Skin of body (tissue), 2 donors: ENCODE data around the gene CAPRIN1. TPM values are rescaled to one million over a fixed set of nuclear protein-coding genes. Genes with fewer than 3 reads are reported as not detected.
"Not testable (repeated sequence)": the region's sequence is repeated elsewhere in the genome, so short reads cannot be mapped to it uniquely, and the experiment has no call there.

Experiments
- DNase-seq: peaks from one replicate; lab custom pipeline; 2025; lab: John Stamatoyannopoulos, UW
- total RNA-seq: library from RNA; depleted of rRNA; stranded (reverse); fragments of >200 nt; gene quantifications from one replicate; pipeline ENCODE4 v1.2.3, GENCODE V29; 2014

Gene CAPRIN1
- total RNA-seq, 1 donor from 2014 or later: 162 TPM

DNA sequence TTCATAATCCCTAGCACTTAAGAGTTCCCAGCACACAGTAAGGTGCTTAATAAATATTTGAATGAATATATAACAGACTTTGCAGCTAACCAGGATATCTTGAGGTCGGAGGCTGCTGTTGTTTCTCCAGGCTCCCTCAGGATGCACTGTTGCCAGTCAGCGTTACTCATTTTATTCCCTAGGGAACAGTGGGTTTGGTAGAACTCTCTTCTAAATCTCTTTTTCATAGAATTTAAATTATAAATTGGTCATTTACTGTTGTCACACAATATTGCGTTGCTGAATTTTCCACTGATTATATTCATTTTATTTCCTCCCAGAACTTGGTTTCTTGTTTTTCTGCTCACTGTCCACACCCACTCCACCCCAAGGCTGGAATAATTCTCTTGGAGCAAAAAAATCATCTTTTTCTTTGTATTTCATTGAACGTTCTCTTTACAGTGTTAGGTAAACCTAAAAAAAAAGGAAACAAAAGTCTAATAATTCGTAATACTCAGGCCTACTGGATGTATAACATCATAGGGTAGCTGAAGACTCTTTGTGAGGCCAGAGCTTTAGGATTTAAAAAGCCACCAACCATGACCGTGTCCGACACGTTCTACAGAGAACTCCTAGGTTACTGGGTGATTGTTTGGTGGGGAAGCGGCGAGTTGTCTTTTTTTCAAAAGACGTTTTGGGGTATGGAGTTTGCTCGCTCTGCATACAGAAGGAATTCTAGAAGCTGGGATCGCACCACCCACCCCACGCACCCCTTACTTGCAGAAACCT lies 766 bp upstream of the CAPRIN1 start:
- no peak for DNase-seq

DNA sequence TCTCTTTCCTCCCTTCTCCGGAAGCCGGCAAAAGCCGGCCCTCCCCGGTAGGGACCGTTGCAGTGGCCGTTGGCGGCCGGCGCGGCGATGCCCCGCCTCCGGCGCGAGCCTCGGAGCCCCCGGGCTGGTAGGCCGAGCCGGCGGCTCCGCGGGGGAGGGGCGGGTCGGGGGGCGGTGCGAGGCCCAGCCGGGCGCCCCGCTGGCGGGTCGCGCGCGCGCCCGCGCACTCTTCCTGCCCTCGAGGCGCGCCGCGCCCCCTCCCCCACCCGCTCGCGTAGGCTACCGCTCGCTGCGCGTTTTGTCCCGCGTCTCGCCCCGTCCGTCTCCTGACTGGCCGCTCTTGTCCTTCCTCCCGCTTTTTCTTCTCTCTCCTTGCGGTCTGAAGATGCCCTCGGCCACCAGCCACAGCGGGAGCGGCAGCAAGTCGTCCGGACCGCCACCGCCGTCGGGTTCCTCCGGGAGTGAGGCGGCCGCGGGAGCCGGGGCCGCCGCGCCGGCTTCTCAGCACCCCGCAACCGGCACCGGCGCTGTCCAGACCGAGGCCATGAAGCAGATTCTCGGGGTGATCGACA lies 591 bp downstream of the CAPRIN1 start:
- DNase-seq: peak; percentile 80

DNA sequence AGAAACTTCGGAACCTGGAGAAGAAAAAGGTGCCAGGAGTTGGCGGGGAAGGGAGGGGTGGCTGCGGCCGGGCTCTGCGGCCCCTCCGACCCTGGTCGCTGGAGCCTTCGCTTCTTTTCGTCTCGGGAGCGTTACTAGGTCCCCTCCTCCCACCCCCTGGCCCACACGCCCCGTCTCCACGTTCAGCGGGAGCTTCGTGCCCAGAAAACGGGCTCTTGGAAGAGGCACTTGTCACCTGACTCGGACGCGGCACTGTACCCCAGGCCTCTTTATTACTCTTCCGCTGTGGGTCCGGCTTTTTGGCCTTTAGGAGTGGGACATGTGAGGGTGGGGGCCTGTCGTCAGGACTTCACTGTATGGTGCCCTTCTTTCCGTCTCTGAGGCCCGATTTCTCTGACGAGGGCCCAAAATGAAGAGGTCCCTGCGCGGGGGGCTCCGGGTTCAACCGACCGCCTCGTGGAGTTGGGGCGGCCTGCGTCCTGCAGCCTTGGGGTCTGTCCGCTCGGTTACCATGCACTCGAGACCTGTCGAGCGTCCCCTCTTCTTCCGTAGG lies 1.2 kb downstream of the CAPRIN1 start:
- DNase-seq: no peak

DNA sequence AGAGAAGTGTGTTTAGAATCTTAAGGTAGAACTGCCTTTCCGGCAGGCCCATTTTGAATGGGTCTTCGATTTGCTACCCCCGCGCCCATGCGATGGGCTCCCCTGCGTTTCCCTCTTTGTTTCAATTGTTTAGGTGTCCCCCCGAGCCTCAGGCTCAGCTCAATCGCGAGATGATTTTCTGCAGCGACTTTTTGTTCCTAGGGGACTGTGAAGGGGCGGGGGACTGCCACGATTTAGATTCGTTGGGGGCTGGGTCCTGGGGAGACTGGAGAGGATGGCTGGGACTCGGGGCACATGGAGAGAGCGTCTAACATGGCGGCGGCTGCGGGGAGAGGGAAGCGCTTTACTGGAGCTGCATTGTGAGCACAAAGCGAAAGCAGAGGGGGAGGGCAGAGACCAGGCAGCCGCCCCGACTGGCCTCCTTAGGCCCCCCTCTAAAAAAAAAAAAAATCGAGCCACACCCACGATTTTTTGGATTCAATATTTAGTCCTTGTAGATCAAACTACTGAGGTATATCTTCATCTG lies 1.7 kb downstream of the CAPRIN1 start:
- DNase-seq: peak; percentile 77

DNA sequence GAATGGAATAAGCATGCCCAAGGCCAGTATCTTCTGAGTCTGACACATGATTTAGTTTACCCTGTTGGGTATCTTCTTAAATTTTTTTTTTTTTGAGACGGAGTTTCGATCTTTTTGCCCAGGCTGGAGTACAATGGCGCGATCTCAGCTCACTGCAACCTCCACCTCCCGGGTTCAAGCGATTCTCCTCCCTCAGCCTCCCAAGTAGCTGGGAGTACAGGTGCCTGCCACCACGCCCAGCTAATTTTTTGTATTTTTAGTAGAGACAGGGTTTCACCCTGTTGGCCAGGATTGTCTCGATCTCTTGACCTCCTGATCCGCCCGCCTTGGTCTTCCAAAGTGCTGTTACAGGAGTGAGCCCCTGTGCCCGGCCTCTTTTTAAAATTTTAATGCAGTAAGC lies 2.8 kb downstream of the CAPRIN1 start:
- DNase-seq: not testable (repeated sequence)

DNA sequence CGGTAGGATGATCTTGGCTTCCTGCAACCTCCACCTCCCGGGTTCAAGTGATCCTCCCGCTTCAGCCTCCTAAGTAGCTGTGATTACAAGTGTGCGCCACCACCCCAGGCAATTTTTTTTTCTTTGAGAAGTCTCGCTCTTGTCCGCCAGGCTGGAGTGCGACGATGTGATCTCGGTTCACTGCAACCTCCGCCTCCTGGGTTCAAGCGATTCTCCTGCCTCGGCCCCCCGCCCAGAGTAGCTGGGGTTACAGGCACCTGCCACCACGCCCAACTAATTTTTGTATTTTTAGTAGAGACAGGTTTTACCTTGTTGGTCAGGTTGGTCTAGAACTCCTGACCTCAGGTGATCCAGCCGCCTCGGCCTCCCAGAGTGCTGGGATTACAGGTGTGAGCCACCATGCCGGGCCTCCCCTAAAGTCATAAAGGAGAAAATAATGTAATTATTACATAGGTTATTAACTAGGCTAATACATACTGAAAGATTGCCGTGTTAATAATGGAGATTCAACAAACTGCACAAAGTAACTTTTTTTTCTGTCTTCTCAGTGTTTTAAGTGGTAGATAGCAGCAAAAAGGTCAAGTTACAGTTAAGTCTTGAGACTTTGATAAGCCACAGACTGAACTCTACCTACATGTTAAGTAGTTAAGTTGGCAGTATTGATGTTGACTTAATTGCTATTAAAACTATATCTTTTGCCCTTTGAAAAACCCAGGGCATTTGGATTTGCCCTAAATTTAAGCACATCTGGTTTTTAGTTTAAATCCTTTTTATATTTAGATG lies 3.9 kb downstream of the CAPRIN1 start:
- DNase-seq: no peak

DNA sequence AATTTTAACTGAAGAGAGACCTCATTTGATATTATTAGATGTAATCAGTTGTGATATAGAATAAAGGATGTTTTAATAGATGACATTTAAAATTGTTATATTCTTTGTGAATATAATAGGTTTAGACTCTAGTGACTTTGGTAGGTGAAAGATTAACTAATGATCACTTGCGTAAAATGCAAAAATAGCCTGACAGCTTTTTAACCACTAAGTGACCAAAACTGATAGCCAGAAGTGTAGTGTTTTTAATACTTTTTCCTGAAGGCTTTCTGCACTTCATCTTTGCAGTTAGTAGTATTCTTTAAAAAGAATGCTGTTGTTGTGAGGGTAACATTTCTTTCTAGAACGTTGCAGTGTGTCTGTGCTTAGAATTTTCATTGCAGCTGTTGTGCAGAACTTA lies 5.1 kb downstream of the CAPRIN1 start:
- DNase-seq: no peak

DNA sequence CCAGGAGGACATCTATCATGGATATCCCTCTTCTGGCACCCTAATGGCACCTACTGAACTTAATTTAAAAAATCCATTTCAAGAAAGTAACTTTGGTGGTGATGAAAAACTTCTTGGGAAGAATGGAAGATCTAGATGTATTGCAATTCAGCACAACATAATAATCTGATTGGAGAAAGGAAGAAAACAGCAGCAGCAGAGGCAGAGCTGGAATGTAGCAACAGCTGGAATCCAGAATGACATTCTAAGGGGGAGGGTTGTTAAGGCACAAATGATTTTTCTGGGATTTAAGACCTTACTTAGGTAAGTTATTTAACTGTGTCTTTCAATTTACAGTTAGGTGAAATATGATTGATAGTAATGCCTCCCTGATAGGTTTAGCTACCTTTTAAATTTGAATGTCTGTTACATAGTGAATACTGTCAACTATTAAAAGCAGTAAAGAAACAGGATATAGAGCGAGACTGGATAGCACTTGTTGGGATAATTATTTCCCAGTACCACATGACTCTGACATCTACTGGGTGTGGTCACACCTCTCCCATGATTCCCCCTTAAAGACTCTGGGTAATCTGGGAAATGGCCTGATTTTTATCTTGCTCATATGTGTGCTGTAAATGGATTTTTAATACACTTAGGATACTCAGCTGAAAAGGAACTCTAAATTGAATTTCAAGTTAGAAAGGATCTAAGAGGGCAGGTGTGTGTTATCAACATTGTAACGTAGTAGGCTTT lies 11.7 kb downstream of the CAPRIN1 start:
- DNase-seq: no peak

DNA sequence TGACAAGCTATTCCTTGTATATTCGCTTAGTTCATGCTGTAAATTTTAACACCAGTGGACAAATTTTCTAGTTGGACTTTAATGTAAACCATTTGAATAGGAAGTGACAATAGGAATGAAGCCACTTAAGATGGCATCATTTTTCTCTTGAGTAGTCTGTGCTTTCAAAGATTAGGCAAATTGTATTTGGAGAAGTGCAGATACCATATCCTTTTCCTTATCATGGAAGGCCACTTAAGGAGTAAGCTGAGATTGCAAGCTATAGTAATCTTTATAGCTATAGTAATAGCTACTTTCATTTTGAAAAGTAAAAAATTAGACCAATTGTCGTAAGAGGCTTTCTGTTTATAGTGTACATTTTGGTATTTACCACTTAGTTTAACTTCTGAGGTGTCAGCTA lies 12.8 kb downstream of the CAPRIN1 start:
- no peak for DNase-seq

DNA sequence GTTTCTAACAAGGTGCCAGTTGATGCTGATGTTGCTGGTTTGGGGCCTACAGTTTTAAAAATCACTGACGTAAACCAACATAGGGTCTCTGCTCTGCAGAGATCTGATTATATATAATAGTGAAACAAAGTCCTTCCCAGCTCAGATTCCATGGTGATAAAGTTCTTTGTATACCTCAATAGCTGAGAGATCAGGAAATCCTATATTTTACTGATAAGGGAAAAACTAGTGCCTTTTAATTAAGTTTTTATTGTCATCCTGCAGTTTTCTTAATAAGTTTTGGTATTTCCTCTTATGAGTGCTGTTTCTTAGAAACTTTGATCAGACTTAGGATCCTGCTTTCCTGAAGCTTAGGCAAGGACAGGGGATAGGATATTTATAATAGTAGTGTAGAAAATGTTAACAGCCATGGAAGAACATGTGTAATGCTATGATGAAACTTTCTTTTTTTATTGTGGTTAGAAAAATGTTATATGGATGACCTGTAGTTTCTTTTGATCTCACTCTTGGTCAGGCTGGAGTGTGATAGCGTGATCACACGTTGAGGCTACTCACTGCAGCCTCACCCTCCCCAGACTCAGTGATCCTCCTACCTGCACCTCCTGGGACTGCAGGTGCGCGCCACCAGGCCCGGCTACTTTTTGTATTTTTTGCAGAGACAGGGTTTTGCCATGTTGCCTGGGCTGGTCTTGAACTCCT lies 14.1 kb downstream of the CAPRIN1 start:
- no peak for DNase-seq

DNA sequence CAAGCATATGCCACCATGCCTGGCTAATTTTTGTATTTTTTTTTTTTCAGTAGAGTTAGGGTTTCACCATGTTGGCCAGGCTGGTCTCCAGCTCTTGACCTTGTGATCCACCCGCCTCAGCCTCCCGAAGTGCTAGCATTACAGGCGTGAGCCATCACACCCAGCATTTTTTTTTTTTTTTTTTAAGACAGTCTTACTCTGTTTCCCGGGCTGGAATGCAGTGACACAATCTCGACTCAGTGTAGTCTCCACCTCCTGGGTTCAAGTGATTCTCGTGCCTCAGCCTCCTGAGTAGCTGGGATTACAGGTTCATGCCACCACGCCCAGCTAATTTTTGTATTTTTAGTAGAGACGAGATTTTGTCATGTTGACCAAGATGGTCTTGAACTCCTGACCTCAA lies 15.2 kb downstream of the CAPRIN1 start:
- not testable (repeated sequence) for DNase-seq

DNA sequence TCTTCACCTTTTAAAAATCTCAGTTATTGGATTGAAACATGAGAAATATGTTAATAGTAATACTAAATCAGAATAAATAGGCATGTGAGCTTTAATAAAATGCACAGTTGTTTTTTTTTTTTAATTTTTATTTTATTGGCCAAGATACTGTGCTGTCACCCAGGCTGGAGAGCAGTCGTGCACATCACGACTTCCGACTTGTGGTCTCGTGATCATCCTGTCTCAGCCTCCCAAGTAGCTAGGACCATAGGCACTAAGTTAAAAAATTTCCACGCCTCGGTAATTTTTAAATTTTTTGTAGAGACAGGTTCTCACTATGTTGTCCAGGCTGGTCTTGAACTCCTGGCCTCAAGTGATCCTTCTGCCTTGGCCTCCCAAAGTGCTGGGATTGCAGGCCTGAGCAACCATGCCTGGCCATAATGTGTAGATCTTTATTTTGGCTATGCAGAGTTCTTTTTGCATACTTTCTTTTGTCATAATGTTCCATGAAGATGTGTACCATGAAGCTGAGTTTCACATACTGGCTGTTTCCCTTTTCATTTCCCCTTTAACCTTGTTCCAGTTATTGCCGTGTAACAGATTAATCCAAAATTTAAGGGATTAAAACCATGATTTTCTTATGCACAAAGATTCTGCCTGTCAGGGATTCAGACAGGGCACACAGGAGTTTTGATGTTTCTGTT lies 16.0 kb downstream of the CAPRIN1 start:
- DNase-seq: no peak

DNA sequence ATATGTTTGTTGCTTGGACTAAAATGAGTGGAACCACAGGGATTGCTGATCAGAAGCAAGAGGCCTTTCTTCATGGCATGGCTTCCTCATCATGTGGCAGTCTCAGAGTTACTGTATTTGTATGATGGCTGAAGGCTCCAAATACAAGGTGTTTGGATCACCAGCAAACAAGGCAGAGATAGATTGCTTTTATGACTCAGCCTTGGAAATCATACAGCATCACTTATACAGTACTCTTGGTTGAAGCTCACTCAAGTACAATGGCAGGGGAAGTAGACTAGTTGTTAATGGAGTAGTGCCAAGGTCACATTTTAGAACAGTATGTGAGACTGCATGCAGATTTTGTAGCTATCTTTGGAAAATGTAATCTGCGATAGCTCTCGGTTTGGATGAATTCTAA lies 16.6 kb downstream of the CAPRIN1 start:
- no peak for DNase-seq

DNA sequence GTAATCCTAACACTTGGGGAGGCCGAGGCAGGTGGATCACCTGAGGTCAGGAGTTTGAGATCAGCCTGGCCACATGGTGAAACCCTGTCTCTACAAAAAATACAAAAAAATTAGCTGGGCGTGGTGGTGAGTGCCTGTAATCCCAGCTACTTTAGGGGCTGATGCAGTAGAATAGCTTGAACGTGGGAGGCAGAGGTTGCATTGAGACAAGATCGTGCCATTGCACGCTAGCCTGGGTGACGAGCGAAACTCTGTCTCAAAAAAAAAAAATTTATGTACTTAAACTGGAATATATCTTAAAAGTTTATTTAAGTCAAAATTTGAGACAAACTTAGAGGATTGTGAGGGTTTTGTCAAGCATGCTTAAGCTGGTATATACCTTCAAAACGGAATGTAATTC lies 19.8 kb downstream of the CAPRIN1 start:
- DNase-seq: not testable (repeated sequence)

DNA sequence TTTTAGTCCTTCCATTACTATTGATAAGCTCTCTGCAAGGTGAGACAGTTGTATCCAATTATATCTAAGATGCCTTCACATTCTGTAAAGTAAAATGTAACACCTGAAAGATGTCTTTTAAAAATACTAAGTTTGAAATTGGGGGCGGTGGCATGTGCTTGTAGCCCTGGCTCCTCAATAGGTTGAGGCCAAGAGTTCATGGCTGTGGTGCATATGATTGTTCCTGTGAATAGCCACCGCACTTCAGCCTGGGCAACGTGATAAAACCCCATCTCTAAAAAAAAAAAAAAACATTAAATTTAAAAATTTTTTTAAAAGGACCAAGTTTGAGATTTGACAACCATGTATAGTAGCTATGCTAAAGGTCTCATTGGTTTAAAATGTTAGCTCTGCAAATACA lies 20.5 kb downstream of the CAPRIN1 start:
- no peak for DNase-seq

DNA sequence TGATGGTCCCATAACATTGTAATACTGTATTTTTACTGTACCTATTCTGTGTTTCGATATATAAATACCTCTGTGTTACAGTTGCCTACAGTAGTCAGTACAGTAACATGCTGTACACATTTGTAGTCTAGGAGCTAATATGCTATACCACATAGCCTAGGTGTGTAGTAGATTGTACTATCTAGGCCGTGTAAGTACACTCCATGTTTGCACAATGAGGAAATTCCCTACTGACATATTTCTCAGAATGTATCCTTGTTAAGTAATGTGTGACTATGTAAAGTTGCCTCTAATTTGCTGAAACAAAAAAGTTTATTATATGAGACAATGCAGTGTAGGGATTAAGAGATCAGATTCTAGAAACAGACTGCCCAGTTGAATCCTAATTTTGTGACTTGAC lies 21.3 kb downstream of the CAPRIN1 start:
- DNase-seq: no peak

DNA sequence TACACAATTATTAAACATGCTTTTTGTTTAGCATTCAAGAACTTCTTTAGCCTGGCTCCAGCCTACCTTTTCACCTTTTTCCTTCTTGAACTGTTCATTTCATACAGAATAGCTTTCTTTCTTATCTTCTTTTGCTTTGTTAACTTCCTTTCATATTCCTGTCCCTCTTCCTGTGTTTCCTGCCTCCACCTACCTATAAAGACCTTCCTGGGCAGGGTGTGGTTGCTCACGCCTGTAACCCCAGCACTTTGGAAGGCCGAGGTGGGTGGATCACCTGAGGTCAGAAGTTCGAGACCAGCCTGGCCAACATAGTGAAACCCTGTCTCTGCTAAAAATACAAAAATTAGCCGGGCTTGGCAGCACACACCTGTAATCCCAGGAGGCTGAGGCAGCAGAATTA lies 22.9 kb downstream of the CAPRIN1 start:
- no peak for DNase-seq

DNA sequence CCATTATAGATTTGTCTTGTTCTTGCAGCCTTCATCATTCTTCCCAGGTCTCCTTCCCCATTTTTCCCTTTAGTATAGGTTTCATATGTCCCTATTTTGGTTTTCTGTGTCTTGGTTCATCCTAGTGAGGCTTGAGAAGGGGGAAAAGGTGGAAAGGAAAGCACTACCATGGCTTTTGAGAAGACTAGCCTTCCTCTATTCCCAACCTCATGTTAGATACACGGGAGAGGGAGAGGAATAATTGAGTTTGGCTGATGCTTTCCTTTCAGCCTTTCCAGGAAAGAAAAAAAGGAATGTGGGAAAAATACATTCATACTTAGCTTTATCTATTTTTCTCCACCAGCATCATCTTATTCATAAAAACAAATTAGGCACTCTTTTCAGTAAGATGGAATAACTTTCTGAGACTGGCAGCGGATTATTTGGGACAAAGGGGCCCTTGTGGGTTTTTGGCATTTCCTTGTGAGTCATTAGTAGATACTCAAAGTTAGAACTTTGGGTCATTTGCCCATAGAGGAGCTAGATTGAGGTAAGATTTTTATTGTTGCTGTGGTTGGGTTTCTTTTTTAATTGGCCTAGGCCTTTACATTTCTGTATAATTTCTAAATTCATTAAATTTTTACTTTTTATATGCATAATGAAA lies 23.8 kb downstream of the CAPRIN1 start:
- no peak for DNase-seq

DNA sequence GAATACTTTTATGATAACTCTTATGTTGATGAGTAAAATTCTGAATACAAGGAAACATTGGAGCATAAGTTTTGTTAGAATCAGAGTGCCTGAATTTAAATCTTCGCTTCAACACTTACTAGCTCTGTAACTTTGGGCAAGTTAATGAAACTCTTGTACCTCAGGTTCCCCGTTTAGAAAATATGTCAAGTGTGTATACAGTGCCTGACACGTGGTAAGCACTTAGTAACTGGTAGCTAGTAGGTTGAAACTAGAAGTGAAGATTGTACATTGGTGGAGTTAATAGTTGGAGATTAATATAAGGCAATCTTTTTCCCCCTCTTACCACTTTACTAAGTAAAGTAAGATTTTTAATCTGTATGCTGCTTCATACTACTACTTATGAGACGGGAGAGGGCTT lies 29.1 kb downstream of the CAPRIN1 start:
- DNase-seq: no peak

DNA sequence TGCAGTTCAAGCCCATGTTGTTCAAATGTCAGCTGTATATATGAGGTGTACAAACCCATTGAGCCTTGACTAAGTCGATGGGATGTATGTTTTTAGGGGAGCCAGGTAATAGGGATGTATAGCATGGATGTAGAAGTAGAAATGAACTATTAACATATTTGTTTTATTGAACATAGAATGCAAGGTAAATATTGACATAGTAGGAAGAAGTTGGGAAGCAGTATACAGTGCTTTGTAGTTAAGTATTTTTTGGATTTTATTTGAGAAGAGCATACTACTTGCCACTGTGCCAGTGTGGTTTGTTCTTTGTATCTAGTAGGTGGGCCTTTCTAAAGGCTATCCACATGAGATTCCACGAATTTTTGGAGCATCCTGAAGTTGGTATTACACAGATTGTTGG lies 33.1 kb downstream of the CAPRIN1 start:
- DNase-seq: no peak
